Choroid plexus epithelial cell (primary cell): ENCODE data around the gene RCOR1.

Source experiments
- DNase-seq: peaks from one replicate; pipeline ENCODE4 v3.0.0-alpha.2; 2010; ENCODE audit warnings: low read depth
- H3K4me3 ChIP-seq: 2 replicates; pipeline ENCODE4 v1.5.1; 2011; ENCODE audit warnings: low read depth, mild to moderate bottlenecking, control low read depth, low read length, moderate library complexity
- TF ChIP-seq, protein P1 (sequence below): conservative IDR thresholded peaks from 2 replicates; pipeline ENCODE4 v1.5.1; 2011; ENCODE audit warnings: low read depth, mild to moderate bottlenecking, control low read depth, inconsistent platforms, low read length, moderate library complexity

RCOR1 gene

DNA sequence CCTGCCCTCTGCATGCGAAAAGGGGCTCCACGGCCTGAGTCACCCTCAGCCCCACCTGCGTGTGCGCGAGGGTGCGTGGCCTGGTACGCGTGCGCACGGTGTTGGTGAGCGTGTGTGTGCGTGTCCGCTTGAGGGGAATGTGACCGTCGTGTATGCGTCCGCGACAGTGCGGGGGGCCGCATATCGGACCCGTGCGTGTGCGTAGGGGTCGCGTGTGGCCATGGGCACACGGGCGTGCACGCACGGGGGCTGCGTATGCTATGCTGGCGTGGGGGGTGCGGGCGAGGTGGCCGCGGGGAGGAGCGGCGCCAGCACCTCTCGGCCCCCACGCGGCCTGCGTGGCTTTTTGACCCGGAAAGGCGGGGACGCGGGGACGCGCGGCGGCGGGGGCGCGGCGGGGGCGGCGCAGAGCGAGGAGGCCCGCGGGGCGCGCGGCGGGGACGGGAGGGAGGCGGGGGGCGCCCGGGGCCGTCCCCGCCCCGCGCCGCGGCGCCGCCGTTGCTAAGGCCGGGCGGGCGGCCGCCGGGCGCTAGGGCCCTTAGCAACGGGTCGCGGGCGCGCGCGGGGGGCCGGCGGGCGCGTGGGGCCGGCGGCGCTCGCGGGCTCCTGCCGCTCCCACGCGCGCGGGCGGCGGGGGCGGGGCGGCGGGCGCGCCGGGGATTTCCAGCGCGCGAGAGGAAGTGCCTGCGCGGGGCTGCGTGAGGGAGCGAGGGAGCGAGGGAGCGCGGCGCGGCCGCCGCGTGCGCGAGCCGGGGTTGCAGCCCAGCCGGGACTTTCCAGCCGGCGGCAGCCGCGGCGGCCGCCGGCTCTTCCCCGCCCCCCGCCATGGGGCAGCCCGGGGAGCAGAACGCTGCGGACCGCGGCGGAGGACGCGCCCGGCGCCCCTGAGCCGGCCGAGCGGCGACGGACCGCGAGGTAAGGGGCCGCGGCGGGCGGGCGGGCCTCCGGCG is 184.6 kb downstream of the RCOR1 start, which contains the start of gene TRAF3:
TSS of gene TRAF3 (plus strand) at position 689 of the 950 bp plus-strand sequence. CDS start 92,753 bp downstream, outside the sequence.
- TF ChIP-seq, protein P1, sequence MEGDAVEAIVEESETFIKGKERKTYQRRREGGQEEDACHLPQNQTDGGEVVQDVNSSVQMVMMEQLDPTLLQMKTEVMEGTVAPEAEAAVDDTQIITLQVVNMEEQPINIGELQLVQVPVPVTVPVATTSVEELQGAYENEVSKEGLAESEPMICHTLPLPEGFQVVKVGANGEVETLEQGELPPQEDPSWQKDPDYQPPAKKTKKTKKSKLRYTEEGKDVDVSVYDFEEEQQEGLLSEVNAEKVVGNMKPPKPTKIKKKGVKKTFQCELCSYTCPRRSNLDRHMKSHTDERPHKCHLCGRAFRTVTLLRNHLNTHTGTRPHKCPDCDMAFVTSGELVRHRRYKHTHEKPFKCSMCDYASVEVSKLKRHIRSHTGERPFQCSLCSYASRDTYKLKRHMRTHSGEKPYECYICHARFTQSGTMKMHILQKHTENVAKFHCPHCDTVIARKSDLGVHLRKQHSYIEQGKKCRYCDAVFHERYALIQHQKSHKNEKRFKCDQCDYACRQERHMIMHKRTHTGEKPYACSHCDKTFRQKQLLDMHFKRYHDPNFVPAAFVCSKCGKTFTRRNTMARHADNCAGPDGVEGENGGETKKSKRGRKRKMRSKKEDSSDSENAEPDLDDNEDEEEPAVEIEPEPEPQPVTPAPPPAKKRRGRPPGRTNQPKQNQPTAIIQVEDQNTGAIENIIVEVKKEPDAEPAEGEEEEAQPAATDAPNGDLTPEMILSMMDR: no peak
- peak; percentile 77 for DNase-seq
- peak within 1 kb of the TSS; percentile 63 for H3K4me3 ChIP-seq

DNA sequence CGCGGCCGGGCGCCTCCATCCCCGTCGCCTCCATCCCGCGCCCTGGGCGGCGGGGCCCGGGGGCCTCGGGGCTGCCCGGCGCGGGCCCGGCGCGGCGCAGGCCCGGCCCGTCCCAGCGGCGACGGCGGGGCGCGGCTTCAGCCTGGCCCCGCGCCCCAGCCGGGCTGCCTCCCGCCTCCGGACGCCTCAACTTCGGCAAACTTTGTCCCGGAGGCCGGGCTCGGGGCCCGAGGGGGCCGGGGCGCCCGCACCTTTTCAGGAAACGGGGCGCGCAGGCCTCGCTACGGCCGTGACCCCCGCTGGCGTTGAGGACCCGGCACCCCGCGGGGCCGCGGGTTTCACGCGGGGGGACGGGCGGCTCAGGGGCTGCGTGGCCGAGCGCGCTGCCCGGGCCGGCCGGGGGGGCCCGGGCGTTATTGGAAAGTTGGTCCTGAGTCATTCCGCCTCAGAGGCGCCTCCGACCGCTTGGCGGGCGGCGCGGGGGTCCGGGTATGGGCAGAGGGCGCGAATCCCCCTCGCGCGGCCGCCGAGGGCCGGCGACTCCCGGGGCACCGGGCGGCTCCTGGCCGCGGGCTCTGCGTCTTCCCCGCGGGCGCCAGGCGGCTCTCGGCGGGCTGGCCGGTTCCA is 185.4 kb downstream of the RCOR1 start:
- TF ChIP-seq, protein P1: no peak
- DNase-seq: no peak
- H3K4me3 ChIP-seq: peak overlapping the region; percentile 63

DNA sequence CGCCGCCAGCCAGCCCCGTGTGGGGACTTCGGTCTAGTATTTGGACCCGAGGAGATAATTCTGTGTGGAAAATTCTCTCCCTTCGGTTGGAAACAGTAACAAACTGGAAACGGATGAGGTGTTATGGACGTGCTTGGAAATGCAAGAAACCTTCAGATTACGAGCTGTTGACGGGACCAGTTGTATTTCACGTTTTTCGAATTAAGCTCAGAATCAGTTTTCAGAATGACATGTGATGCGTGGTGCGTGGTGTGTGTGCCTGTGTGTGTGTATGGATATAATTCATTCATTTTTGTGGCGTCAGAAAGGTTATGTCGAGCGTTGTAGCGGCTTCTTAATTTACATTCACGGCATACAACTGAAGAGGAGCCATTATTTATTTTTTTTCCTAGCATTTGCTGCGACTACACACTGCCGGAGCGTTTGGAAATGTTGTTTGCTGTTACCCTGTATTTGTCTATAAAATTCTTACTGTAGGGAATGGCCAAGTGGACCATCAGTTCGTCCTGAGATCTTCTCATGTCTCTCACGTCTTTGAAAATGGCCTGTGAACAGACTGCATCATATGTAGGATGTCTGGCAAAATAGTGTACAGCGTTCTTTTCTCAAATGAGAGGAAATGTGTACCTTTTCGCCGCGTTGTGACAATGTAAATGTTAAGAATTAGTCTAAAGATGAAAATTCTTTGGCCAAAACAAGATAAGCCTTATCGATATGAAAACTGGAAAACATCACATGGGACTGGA is 186.1 kb downstream of the RCOR1 start:
- DNase-seq: peak; percentile 61
- TF ChIP-seq, protein P1: no peak
- H3K4me3 ChIP-seq: peak overlapping the region; percentile 63

DNA sequence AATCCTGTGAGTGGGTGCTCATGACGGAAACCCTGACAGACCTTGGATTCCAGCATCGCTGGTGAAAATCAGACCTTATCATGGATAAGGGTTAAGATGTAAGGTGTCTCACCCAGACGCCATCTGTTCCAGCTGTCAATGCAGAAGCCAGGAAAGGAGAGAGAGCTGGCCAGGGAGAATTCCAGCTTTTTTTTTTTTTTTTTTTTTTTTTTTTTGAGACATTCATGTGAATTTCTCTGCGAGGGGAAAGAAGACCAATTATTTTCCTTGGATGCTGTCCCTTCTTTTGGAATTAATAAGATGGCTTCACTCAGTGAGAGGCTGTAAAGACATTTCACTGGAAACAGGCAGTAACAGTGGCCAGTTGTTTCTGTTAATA is 186.6 kb downstream of the RCOR1 start:
- TF ChIP-seq, protein P1: no peak
- peak overlapping the region; percentile 63 for H3K4me3 ChIP-seq
- DNase-seq: peak; percentile 17

DNA sequence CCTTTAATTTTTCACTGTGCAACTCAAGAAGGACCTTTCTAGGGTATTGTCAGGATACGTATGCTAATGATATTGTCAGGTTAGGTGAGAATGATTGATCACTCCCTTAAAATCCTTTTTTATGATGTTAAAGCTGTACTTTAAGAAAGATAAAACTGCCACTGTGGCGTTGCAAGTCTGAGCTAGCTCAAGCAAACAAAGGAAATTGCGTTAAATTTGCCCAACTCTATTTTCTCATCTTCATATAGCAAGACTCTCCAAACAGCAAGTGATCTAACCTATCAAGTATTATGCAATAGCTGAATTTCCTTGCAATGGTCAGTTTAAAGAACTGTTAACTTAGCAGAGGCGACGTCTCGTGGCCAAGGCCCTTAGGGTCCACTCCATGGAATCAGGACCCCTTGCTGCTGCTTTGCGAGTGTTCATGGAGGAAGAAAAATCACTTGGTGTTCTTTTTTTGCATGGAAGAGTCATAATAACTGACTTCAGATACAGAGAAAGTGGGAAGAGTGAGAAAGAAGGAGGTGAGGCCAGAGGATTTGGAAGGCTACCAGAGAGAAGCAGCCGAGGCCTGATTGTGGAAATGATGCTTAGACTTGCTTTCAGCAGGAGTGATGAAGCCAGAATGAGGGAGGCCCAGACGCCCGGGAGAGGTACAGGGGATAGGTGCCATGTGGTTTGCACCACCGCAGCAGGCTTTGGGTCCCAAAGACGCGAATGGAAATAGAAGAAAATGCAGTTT is 187.3 kb downstream of the RCOR1 start:
- DNase-seq: peak; percentile 55
- no peak overlapping the region for H3K4me3 ChIP-seq
- TF ChIP-seq, protein P1: no peak
